ENCODE measurements around the gene NEU2.

- no peak for TF ChIP-seq CTCF (IDR thresholded peaks at IDR 0.05)
- no peak for TF ChIP-seq POLR2A (IDR thresholded peaks at IDR 0.05)
These were observed 4.6 kb downstream of the NEU2 start for GRCh38 chr2:233037078-233037477.
